Measurements from ENCODE around the gene GON4L.

DNA sequence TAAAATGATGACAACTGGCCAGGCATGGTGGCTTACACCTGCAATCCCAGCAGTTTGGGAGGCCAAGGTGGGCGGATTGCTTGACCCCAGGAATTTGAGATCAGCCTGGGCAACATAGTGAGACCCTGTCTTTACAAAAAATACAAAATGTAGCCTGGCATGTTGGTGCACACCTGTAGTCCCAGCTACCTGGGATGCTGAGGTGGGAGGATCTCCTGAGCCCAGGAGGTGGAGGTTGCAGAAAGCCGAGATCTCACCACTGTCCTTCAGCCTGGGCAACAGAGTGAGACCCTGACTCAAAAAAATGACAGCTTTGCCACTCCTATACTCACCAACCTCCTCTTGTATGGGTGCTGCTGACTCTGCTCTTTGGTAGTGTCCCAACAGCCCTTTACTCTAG, 20.9 kb upstream of the GON4L start:
- TF ChIP-seq, protein P1, sequence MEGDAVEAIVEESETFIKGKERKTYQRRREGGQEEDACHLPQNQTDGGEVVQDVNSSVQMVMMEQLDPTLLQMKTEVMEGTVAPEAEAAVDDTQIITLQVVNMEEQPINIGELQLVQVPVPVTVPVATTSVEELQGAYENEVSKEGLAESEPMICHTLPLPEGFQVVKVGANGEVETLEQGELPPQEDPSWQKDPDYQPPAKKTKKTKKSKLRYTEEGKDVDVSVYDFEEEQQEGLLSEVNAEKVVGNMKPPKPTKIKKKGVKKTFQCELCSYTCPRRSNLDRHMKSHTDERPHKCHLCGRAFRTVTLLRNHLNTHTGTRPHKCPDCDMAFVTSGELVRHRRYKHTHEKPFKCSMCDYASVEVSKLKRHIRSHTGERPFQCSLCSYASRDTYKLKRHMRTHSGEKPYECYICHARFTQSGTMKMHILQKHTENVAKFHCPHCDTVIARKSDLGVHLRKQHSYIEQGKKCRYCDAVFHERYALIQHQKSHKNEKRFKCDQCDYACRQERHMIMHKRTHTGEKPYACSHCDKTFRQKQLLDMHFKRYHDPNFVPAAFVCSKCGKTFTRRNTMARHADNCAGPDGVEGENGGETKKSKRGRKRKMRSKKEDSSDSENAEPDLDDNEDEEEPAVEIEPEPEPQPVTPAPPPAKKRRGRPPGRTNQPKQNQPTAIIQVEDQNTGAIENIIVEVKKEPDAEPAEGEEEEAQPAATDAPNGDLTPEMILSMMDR (IDR thresholded peaks at IDR 0.05) = no peak
- no peak for TF ChIP-seq POLR2A (IDR thresholded peaks at IDR 0.05)
